ENCODE results near the gene SEMA3C.

DNA sequence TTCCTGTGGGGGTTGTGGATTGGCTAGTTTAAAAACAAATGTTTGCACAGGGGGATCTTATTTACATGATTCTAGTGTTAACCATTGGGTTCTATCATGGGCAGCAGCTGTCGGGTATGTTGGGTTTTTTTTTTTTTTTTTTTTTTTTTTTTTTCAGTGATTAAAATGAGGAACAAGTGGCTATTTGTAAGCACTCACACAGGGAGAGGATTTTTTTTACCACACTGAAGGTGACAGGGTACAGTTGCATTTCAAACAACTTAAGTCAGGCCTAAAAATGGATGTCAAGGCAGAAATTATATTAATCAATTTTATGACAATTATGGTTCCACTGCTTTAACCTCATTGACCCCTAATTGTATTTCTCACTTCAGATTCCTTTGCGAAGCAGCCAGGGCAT, 187.6 kb downstream of the SEMA3C start:
- TF ChIP-seq, protein P1, sequence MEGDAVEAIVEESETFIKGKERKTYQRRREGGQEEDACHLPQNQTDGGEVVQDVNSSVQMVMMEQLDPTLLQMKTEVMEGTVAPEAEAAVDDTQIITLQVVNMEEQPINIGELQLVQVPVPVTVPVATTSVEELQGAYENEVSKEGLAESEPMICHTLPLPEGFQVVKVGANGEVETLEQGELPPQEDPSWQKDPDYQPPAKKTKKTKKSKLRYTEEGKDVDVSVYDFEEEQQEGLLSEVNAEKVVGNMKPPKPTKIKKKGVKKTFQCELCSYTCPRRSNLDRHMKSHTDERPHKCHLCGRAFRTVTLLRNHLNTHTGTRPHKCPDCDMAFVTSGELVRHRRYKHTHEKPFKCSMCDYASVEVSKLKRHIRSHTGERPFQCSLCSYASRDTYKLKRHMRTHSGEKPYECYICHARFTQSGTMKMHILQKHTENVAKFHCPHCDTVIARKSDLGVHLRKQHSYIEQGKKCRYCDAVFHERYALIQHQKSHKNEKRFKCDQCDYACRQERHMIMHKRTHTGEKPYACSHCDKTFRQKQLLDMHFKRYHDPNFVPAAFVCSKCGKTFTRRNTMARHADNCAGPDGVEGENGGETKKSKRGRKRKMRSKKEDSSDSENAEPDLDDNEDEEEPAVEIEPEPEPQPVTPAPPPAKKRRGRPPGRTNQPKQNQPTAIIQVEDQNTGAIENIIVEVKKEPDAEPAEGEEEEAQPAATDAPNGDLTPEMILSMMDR (IDR thresholded peaks at IDR 0.05) = no peak
- no peak for TF ChIP-seq POLR2A (IDR thresholded peaks at IDR 0.05)

Measured in stomach (tissue), 4 donors.